ENCODE measurements around the gene PTPN11. TPM values are rescaled to one million over a fixed set of nuclear protein-coding genes. Genes with fewer than 3 reads are reported as not detected.
"Not testable (repeated sequence)": the region's sequence is repeated elsewhere in the genome, so short reads cannot be mapped to it uniquely, and the experiment has no call there.

PTPN11 gene
- total RNA-seq, 1 experiment from 2014 or later = 78.2 TPM

DNA sequence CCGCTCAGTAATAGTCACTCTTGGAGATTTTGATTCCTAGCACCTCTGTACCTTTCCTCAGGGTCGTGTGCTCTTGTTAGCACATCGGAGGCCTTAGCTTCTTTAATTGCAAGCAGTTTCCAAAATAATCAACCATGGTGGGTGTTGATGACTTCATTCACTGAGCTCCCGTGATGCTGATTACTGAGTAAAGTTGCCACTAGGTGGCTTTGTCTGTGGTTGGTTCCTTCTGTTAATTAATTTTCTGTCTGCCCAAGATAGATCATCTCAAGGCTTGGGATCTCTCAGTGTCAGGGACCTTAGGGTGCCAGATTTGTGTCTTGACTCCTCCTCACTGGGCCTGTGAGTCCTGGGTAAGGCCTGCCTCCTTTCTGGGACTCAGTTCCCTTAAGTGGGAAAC, 54.3 kb downstream of the PTPN11 start:
- DNase-seq (ENCODE audit: low read depth, low spot score) = peak; percentile 37

GRCh38 chr12:112479413-112479812, 60.7 kb downstream of the PTPN11 start:
- DNase-seq (ENCODE audit: low read depth, low spot score) = peak; percentile 21
- in situ Hi-C loops (cut with HindIII; ENCODE audit: low pct_unique_long_range_greater_than_20kb, low sequenced_read_pairs) = no loop called here

More for the DNA sequence above, 54.3 kb downstream of the PTPN11 start:
- in situ Hi-C loops (cut with HindIII; ENCODE audit: low pct_unique_long_range_greater_than_20kb, low sequenced_read_pairs) = no loop called here

DNA sequence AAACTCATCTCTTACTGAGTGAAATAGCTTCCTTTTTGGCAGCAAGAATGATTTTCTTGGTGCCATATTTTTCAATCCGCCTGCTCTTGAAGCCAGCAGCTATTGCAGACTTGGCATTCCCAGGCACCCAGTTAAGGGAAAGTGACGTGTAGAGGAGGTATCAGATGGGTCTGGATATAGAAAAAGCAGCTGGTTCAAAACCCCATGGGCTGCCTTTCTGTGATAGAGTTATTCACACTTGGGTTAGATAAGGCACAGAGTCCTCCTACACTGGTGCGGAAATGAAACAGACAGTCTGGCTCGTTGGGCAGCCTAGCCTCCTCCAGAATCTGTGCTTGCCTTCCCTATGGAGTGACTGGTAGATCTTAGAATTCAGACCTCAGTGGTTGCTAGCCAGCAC, 62.2 kb downstream of the PTPN11 start:
- in situ Hi-C loops (cut with HindIII; ENCODE audit: low pct_unique_long_range_greater_than_20kb, low sequenced_read_pairs) = no loop called here
- DNase-seq (ENCODE audit: low read depth, low spot score) = no peak

- in situ Hi-C loops (cut with HindIII; ENCODE audit: low pct_unique_long_range_greater_than_20kb, low sequenced_read_pairs) = no loop called here
Measured at GRCh38 chr12:112482733-112483132, 64.0 kb downstream of the PTPN11 start.

GRCh38 chr12:112486361-112486760, 67.6 kb downstream of the PTPN11 start:
- in situ Hi-C loops (cut with HindIII; ENCODE audit: low pct_unique_long_range_greater_than_20kb, low sequenced_read_pairs) = no loop called here
- no peak for DNase-seq (ENCODE audit: low read depth, low spot score)

More at GRCh38 chr12:112482733-112483132, 64.0 kb downstream of the PTPN11 start:
- DNase-seq (ENCODE audit: low read depth, low spot score) = no peak

DNA sequence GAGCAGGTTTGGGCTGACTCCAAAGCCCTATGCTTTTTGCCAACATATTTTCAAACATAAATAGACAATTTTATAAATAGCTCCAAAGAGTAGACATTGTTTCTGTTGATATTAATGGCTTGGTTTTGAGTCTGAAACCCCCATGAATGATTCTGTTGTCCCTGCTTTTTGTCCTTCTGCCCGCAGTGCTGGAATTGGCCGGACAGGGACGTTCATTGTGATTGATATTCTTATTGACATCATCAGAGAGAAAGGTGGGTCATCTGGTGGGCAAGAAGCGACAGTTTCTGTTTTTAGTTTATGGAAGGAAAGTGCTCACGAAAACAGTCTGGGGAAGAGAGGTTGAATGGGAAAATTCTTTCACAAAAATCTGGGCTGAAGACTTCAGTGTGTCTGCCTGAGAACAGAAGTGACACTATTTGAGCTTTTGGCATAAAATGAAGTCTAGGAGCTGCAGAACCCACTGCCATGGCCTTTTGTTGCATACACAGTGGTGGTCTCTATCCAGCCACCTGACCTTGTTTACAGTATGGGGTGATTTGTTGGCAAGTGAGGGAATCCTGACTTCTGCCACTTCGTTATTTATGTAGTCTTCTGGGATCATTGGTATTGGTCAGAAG, 69.6 kb downstream of the PTPN11 start:
- in situ Hi-C loops (cut with HindIII; ENCODE audit: low pct_unique_long_range_greater_than_20kb, low sequenced_read_pairs) = no loop called here
- DNase-seq (ENCODE audit: low read depth, low spot score) = no peak

GRCh38 chr12:112489456-112489855, 70.7 kb downstream of the PTPN11 start:
- no peak for DNase-seq (ENCODE audit: low read depth, low spot score)
- in situ Hi-C loops (cut with HindIII; ENCODE audit: low pct_unique_long_range_greater_than_20kb, low sequenced_read_pairs) = no loop called here

DNA sequence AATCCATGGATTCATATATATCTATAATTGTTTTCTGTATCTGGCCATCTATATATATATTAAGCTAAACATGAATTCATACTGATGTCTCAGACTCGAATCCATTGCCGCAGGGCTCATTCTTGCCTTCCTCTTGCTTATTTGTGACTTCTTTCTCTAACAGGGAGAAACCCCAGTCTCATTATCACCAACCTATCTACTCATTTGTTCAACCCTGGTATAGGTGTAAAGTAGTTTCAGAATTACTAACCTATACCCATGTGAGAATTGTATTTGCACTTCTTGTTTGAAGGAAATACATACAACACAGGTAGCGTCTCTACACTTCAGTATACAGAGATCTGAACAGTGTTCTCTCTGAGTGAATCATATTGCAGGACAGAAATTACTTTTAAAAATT, 77.7 kb downstream of the PTPN11 start:
- in situ Hi-C loops (cut with HindIII; ENCODE audit: low pct_unique_long_range_greater_than_20kb, low sequenced_read_pairs) = no loop called here

DNA sequence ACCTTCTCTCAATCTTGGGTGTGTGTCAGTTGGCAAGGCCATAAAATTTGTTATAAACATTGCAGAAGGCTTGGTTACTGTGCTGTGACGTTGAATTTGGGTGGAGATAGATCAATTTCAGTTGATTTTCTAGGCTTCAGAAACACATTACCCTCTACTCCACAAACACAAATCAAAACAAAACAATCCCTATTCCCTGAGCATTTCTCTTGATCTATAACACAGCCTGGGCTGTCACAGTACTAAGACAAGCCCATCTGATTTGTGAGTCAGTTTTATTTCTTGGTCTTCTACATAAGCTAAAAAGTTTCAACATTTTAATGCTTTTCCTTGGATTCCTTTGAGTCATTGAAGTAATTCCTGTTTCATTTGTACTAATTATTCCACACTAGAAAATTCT, 79.8 kb downstream of the PTPN11 start:
- no peak for DNase-seq (ENCODE audit: low read depth, low spot score)
- in situ Hi-C loops (cut with HindIII; ENCODE audit: low pct_unique_long_range_greater_than_20kb, low sequenced_read_pairs) = no loop called here

More for the DNA sequence above, 77.7 kb downstream of the PTPN11 start:
- no peak for DNase-seq (ENCODE audit: low read depth, low spot score)

DNA sequence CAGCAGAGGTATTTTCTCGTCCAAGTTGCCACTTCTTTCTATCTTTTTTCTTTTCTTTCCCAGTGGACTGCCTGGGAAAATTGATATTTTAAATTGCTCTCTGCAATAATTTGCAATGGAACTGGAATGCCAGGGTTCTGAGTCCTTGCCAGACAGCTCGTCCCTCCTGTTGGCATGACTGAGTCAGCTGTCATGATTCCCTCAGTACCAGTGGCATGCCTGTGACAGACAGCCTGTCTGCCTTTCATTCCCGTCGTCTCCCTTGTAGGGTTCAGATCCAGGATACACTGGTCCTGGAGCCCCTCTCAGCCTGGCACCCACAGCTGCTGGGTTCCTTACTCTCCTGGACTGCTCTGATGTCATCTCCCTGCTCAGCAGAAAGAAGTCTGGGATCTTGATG, 84.8 kb downstream of the PTPN11 start:
- DNase-seq (ENCODE audit: low read depth, low spot score) = no peak
- in situ Hi-C loops (cut with HindIII; ENCODE audit: low pct_unique_long_range_greater_than_20kb, low sequenced_read_pairs) = no loop called here

DNA sequence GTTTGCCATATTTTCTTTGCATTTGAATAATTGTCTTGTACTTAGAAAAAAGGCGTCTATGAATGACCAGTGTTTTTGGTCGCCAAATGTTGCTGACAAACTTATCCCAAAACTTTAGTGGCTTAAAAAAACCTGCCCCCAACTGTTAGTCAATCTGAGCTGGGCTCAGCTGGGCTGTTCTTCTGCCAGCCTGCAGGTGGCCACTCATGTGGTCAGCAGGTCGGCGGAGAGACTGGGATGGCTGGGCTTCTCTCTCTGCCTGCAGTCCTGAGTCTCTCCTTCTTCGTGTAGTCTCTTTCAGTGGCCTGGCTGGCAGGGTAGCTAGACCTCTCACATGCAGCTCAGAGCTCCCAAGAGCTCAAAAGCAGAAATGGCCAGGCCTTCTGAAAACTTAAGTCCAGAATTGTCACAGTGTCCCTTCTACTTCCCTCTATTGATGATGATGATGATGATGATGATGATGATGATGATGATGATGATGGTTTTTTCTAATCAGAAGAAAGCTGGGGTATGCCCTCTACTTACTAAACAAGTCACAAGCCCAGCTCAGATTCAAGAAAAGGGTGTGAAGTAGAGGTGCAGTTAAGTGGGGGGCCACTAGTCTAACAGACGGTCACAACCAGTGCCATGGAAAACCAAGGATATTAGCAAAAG, 87.9 kb downstream of the PTPN11 start:
- DNase-seq (ENCODE audit: low read depth, low spot score) = peak; percentile 9
- in situ Hi-C loops (cut with HindIII; ENCODE audit: low pct_unique_long_range_greater_than_20kb, low sequenced_read_pairs) = no loop called here

DNA sequence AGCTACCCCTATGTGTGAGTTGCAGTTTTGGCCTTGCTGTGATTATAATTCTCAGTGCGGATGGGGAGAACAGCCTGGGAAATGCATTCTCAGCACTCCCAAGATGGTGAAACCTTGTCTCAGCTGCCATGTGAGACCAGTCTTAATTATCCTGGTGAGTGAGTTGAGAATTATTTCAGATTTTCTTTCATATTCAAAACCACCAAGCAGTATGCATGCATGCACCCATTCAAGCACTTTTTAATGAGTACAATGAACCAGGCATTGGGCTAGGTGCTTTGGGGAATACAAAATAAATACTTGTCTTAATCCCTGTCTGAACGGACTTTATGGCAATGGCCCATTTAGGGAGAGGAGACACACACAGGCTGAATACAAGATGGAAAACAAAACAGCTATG, 94.7 kb downstream of the PTPN11 start:
- in situ Hi-C loops (cut with HindIII; ENCODE audit: low pct_unique_long_range_greater_than_20kb, low sequenced_read_pairs) = no loop called here

DNA sequence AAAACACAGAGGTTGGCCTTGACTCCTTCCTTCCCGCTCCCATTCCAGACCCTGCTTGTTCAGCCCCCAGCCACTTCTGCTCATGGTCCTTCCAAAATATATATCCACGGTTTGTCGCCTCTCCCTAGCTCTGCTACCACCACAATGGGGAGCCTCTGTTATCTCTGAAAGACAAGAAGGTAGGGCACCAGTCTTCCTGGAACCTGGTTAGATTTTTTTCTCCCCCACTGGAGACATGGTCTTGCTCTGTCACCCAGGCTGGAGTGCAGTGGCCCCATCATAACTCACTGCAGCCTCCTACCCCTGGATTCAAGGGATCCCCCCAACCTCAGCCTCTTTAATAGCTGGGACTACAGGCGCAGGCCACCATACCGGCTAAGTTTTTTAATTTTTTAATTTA, 95.7 kb downstream of the PTPN11 start:
- in situ Hi-C loops (cut with HindIII; ENCODE audit: low pct_unique_long_range_greater_than_20kb, low sequenced_read_pairs) = no loop called here
- no peak for DNase-seq (ENCODE audit: low read depth, low spot score)

More for the DNA sequence above, 94.7 kb downstream of the PTPN11 start:
- DNase-seq (ENCODE audit: low read depth, low spot score) = no peak

DNA sequence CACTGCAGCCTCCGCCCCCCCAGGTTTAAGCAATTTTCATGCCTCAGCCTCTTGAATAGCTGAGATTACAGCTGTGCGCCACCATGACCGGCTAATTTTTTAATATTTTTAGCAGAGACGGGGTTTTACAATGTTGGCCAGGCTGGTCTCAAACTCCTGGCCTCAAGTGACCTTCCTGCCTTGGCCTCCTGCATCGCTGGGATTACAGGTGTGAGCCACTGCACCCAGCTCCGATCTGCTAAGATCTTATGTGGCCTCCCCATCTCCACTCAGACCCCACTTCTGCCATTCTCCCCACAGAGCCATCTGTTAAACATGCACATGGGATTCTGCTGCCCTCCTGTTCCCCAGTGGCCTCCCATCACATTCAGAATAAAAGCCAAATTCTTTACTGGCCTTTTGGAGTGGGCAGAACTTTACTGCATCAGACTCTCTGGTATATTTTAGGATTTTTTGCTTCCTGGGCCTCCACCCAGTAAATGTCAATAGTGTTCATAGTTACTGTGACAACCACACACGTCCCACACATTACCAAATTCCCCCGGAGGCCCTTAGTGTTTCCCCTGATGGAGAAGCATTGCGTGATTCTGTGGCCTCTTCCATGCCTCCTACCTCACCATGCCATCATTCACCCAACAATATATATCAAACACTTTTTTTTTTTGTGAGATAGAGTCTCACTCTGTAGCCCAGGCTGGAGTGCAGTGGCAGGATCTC, 96.3 kb downstream of the PTPN11 start:
- in situ Hi-C loops (cut with HindIII; ENCODE audit: low pct_unique_long_range_greater_than_20kb, low sequenced_read_pairs) = no loop called here
- peak; percentile 29 for DNase-seq (ENCODE audit: low read depth, low spot score)

DNA sequence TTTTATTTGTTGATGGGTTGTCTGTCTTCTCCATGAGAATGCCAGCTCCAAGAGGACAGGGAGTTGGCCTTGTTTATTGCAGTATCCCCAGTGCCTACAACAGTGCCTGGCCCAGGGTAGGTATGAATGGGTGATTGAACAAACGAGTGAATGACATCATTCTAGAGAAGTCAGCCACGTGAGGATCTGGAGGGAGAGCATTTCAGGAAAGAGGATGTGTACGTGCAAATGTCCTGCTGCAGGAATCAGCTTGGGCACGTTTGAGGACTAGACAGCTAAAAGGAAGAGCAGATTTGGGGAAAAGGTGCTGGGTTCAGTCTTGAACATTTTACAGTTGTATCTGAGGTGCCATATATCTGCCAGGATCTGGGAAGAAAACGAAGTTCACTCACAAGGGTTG, 97.1 kb downstream of the PTPN11 start:
- in situ Hi-C loops (cut with HindIII; ENCODE audit: low pct_unique_long_range_greater_than_20kb, low sequenced_read_pairs) = no loop called here
- no peak for DNase-seq (ENCODE audit: low read depth, low spot score)

- DNase-seq (ENCODE audit: low read depth, low spot score) = no peak
- in situ Hi-C loops (cut with HindIII; ENCODE audit: low pct_unique_long_range_greater_than_20kb, low sequenced_read_pairs) = no loop called here
Measured at GRCh38 chr12:112517730-112518364, 99.1 kb downstream of the PTPN11 start.

- DNase-seq (ENCODE audit: low read depth, low spot score) = no peak
Measured at GRCh38 chr12:112518365-112518735, 99.6 kb downstream of the PTPN11 start.

GRCh38 chr12:112519841-112520340, 101.1 kb downstream of the PTPN11 start:
- in situ Hi-C loops (cut with HindIII; ENCODE audit: low pct_unique_long_range_greater_than_20kb, low sequenced_read_pairs); DNase-seq (ENCODE audit: low read depth, low spot score): not testable (repeated sequence)

More at GRCh38 chr12:112518365-112518735, 99.6 kb downstream of the PTPN11 start:
- in situ Hi-C loops (cut with HindIII; ENCODE audit: low pct_unique_long_range_greater_than_20kb, low sequenced_read_pairs) = no loop called here
